GM21423 (cell line): ENCODE measurements around the gene JAKMIP2.

Experiments used
- ATAC-seq: cut with Tn5 transposase; IDR thresholded peaks from one replicate; pipeline ENCODE4 v1.9.1; 2021; ENCODE audit warnings: mild to moderate bottlenecking, moderate library complexity; ENCODE audit not compliant: unreplicated experiment

The JAKMIP2 gene

DNA sequence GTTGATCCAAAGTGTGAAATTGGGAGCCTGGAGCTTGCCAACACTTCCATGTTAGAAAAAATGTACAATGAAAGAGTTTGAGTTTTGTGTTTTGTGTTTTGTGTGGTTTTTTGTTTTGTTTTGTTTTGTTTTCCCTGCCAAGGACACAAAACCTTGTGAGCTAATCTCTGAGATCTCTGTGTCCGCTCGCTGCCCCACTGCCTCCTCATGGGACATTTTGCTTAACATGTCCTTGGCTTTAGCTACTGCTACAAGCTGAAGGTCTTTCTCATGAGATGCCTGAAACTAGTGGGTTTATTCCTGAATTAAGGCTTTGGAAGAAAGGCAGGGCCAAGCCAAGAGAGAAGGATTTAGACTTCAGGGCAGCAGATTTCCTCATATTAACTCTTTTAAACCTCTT, 7.3 kb upstream of the JAKMIP2 start:
- no peak for ATAC-seq

DNA sequence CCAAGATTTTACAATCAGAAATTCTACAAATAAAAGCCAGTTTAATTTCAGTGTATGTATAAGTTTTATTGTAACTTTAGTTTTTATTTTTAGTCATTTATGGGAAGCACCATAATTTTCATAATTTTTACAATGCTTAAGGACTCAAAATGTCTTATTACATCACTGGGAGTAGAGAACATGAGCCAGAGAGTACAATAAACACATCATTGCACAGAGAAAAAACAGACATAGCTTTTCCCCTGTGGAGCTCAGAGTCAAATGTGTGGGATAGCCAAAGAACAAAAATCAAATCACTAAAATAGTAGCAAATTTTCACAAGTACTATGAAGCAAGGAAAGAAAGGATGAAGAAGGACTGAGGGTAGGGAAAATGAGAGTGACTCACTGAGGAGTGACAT, 5.5 kb upstream of the JAKMIP2 start:
- ATAC-seq = no peak

DNA sequence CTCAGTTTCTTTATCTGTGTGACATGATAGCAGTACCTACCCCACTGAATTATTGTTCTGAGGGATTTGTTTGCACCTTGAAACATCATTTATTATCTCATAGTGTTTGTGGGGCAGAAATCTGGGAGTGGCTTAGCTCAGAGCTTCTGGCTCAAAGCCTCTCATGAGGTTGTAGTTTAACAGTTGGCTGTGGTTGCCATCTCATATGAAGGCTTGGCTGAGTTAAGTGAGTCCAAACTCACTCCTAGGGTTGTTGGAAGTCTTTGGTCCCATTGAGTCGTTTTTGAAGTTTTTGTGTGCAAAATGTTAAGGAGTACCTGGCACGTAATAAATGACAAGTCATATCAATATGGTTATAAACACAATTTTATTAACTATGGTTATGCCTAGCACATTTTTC, 3.6 kb upstream of the JAKMIP2 start:
- ATAC-seq = no peak

DNA sequence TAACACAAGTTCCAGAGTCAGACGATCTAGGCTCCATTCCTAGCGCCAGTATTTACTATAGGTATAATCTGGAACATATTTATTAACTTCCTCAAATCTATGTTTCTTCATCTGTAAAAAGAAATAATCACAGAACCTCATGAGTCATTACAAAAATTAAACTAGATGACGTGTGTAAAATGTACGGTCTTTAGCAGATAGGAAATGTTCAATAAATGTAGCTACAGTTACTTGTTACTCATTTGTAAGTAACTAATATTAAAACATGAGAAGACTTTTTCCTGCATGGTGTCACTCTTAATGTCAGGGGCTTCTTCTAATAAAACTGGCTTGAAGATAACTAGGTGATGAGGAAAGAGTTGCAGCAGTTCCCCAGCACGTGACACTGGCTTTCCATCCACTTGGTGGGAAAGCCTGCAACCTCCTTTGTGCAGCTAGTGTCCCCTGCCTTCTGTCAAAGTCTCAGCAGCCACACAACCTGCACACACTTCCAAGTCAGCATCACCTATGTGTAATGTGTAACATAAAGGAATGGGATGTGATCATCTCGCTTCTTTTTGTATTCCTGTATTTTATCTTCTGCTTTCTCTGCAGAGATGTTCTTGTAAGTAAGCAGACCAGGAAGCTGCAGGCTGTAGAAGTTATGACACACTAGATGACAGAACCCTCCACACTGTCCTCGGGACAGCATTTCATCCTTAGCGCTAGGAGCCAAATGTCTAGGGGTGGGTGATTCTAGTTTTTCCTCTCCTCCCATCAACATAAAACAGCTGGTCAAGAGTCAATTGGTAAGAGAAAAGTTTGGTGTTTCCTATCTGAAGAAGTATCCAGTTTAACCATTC, 1.8 kb upstream of the JAKMIP2 start:
- ATAC-seq = no peak

DNA sequence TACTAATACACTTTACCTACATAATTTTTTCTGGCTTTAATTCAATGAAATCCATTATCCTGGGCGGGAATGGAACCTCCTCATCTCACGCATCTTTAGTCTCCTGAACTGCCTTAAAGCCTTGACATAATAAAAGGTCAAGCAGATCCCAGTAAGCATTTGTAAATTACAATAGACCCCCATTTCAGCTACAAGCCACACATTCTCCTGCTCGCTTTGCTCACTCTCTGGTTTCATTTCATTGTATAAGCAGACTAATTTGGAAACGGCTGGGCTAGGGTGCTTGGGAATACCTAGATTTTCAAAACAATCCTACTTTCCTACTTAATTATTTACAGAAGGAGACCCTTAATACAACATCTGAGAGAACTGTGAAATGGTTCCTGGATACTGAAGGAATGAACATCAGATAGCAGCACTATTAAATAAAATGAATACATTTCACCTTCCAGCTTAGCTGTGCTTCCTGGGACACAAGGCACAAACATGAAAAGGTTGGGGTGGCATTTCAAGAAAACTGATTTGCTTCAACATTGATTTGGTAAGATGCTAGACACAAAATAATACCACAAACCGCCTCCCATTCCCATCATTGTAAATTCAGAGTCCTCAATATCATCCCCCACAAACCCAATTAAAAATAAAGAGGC, 1.5 kb downstream of the JAKMIP2 start:
- ATAC-seq = no peak

DNA sequence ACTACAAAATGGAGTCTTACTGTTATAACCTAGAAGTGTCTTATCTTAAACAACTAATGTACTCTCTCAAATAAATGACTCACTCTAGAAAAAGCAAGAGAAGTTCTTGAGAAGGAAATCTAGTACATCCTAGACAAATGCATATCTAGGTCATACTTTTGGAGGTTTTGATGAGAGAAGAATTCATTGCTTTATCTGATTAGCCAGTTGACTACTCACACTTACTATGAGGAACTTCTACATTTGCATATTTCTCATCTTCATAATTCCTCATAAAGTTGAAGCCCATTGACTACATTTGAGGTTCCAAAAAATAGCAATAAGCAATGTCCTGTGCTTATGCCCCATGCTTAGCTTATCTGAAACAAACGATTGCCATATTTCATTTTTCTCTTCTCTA, 2.8 kb downstream of the JAKMIP2 start:
- ATAC-seq = no peak

DNA sequence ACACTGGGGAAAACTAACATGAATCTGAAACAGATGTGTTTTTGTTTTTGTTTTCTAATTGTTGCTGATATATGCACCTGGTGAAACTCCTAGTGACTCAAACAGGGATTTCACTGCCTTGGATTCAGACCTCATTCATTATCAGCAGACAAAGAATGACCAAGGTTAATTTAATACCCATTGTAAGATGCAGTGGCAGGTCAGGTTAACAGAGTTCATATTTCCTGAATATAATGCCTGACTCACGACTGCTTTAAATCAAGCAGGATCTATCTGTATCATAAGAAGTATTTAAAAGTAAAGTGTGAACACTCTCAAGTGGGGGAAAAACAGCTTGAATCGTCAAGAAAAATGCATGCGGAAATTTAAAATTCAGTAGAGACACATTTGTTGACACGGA, 5.5 kb downstream of the JAKMIP2 start:
- no peak for ATAC-seq

DNA sequence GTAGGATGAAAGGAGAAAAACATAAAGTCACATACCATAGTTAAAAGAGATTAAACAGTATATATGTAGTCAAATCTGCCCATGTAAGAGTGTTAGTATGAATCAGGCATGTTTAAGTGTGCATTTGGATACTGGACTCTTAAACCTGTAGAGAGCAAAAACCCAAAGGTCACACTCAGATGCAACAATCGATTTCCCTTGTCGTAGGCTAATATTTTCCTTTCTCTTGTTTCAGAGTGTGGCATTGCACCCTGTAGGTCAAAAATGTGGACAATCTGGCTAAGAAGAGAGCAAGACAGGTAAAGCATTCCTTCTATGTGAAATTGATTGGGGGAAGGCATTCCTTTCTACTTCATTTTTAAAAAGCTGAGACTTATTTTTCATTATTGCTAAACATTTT, 8.9 kb downstream of the JAKMIP2 start:
- ATAC-seq = no peak

DNA sequence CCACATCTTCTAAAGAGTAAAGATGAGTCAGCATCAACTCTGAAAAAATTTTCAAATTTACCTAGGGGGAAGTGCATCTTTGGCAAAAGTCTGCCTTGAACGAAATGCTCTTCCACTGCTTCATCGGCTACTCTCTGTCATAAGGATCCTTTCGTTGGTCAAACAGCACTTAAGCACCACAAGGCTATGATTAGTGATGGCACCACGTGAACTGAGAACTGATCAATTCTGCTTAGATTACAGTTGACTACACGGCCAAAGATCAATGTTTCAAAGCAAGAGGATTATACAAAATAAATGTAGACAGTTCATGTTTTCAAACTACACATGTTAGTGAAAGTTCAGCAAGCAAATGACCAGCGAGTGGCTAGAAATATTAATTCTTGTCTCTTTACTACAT, 9.4 kb downstream of the JAKMIP2 start:
- ATAC-seq = no peak

DNA sequence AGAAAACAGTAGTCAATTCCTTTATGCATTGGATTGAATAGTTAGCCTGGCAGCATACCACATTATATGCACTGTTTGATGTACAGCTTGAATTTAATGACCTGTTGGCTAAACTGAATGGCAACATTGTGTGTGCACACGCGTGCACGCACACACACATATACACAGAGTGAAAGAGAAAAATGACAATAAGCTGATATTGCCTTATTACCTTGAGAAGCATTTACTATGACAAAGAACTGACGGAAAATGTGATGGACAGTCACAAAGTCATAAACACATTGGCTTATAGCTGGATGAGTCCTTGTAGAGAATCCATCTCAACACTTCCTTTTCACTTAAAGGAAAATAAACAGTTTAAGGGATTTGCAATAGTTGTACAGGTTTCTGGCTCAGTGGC, 15.5 kb downstream of the JAKMIP2 start:
- ATAC-seq = no peak

DNA sequence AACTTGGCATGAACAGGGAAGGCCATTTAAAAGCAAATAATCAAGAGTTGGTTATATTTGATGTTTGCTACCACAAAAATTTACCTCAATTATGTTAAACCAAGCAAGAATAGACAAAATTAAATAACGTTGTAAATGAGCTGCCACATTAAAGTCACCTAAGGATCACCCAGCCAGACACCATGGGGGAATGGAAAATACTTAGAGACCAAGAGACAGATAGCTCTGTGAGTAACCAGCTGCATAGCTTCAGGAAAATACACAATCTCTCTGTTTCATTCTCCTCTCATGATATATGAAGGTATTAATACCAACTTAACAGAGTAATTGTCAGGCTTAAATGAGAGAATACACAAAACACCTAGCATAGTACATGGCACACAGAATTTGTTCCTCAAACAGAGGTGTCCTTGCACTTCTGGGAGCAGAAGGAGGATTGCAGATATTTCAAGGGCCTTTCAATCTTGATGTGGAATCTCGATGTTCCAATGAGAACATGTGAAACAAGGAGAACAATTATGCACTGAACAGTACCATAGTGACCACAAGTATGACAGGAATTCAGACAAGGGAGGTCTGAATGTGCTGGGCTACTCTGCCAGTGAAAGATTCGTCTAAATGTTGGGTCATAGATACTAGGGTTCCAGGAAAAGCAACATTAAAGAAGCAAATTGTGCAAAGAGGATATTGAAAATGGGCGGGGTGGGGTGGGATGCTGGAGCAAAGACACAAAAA, 18.6 kb downstream of the JAKMIP2 start:
- no peak for ATAC-seq

DNA sequence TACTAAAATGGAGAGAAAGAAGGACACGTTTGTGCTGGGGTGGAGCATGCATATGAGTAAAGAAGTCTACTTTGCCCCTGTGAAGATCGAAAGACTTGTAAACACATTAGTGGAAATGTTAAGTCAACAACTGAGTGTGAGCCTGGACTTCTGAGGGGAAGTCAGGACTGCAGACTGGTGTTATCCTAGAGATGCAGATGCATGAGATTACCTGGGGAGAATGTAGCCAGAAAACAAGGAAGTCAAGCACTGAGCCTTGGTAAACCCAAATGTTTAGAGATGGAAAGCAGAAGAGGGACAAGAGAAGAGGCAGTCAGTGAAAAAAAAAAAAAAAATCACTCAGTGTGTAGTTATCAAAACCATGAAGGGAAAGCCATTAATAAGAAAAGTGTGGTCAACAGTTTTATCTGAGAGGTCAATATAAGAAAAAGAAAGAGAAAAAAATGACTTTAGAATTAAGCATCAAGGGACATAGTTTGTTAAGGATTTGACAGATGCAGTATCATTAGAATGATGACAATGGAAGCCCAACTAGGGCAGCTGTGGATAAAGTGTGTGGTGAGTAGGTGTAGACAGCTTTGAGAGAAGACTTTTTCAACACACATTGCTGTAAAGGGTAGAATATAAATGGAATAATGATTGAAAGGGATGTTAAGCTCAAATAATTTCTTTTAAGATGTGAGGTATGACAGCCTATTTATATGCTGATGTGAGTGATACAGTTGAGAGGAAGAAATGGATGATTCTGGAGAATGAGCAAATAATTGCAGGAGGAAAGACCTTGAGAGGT, 22.2 kb downstream of the JAKMIP2 start:
- ATAC-seq = no peak

DNA sequence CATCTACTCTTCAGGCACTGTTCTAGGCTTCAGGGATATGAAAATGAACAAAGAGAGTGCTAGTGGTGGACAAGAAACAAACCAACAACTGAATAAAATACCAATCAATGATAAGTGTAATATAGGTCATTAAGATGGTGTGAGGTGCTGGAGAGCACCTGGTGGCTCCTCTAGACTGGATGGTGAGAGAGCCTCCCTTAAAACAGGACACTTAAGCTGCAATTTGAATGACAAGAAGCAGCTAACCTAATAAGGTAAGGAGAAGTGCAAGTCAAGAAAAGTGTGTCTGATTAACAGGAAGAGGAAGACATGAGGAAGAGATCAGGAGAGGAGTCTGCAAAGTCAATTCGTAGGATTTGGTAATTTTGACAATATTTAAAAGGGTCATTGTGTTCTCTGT, 23.1 kb downstream of the JAKMIP2 start:
- ATAC-seq = no peak

DNA sequence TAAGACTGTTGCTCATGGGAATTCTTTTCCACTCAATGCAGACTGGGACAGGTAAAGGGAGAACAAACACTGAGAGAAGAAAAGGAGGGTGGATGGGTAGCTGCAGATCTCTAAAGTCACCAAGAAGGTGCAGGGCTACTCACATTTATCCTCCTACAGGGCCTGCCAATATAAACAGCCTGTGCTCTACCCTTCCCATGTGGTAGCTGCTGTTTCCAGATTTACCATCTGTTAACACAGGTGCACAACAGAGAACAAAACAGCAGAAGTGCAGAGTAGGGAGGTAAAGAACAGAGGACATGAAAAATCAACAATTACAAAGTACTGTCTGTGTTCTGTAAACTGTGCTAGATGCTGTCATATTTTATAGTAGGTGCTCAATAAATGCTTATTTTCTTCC, 26.0 kb downstream of the JAKMIP2 start:
- no peak for ATAC-seq

DNA sequence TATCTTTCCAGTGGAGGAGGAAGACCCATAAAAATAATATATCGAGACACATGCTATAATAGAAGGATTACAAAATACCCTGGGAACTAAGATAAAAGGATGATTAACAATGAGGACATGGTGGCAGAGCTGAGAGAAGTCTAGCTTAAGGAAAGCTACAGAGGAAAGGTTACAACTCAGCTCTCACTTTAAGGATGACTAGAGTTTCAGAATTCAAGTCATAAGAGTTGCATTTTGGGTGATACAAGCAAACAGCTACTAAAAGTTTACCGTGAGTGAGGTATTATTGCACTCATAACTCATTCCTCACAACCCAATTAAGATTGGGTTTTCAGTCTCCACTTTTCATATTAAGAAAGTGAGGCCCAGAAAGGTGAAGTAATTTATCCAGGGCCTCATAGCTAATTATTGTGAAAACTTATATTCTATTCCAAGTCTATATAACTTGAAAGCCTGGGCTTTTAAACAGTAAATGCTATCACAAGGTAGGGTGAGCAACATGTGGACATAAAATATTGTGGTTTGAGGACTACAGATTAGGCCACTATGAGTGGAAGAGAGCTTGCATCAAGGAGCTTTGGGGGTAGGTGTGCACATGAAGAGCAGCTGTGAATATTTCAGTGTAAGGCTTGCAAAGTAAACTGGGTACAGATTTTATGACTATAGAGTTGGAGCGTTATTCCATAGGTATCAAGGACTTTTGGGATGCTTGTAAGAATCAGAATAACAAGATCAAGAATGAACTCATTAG, 28.0 kb downstream of the JAKMIP2 start:
- no peak for ATAC-seq

DNA sequence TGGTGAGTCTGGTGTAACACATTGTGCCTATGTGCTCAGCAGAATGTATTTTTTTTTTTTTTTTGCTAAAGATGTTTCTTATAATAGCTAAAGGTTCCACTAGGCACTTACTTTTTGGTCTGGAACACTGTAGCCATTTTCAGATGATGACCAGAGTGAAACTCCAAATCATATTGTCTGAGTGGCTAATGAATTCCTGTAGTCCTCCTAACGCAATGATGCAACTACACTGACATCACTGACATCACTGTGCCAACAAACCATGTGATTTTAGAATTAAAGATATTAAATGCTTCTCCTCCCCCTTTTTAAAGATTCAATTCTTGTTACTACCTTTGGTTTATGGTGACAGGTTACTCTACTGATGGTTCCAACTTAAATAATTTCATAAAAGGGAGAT, 28.8 kb downstream of the JAKMIP2 start:
- ATAC-seq = no peak

DNA sequence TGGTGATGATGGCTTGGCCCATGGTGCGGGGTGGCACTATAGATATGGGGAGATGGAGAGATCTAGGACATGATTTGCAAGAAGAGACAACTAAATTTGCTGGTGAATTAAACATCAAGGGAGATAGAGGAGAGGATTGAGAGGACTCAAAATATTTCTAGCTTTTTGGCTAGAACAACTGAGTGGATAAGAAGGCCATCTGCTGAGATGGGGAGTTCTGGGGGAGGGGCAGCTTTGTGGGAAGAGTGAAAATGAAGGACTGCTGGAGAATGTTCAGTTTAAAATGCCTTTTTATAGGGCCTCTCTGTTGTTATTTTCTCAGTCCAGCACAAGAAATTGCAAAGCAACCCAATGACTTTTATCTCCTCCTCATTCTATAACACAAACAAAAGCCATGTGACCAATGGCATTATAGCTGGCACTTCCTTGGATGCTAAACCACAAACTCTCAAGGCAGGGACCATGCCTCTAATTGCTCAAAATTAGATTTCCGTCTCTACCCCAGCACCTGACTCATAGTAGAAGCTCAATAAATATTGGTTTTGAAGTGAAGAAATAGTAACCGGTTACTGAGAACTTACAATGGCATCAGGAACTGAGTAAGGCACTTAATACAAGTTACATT, 29.8 kb downstream of the JAKMIP2 start:
- ATAC-seq = no peak

DNA sequence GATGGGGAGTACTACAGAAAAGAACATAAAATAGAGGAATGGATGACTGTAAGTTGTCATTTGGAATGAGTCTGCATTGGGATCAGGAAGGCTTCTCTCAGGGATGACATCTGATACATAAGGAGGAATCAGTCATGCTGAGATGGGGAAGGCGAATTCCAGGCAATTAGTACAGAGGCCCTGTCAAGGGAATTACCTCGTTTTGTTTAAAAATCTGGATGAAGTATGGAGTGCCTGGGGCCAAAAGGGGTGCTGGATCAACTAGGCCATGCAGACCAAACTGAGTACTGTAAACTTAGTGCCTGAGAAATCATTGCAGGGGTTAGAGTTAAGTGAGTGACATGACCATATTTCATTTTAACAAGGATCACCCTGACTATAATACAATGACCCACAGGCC, 30.5 kb downstream of the JAKMIP2 start:
- ATAC-seq = no peak

DNA sequence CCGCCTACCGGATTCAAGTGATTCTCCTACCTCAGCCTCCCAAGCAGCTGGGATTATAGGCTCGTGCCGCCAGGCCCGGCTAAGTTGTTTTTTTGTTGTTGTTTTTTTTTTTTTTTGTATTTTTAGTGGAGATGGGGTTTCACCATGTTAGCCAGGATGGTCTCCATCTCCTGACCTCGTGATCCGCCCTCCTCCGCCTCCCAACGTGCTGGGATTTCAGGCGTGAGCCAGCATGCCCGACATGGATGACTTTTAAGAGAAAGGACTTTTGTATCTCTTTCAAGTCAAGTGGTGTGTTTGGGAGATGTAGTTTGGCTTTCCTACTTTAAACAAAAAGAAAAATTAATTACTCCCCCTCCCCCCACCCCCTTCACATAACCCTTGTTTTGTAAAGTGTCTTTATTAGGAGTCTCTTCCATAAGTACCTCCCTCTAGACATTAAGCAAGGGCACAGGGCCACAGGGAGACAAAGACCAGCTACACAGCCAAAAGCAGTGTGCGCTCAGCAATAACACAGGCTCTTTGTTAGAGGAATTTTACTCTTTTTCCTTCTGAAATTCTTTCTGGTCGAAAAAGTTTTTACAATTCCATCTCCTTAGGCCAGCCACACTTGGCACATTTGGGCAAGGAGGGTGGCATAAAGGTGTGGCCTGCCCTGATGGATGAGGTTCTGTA, 31.2 kb downstream of the JAKMIP2 start:
- ATAC-seq = no peak
